Measurements from ENCODE around the gene PLEKHH2. TPM values are rescaled to one million over a fixed set of nuclear protein-coding genes. Genes with fewer than 3 reads are reported as not detected.
A peak's percentile ranks its signal among the peaks of the same experiment; 100 is the strongest.

Gene PLEKHH2
- total and polyA plus RNA-seq, 2 of the 13 experiments (the other 11 are each of a cell fraction or from before 2014, with no cell fraction given): 1.1 to 3.0 TPM

GRCh38 chr2:43676322-43677050 is 39.4 kb downstream of the PLEKHH2 start, which contains the start of gene C1GALT1C1L (continued):
- peak; percentile 56; the same call in 1 of the 2 replicates for TF ChIP-seq PHF8 (CRISPR knock-in tag; IDR thresholded peaks at IDR 0.05)
- peak; percentile 42; the same call in 1 of the 2 replicates for TF ChIP-seq PHF21A (CRISPR knock-in tag; IDR thresholded peaks at IDR 0.05)
- peak; percentile 55; the same call in 1 of the 2 replicates for TF ChIP-seq KMT2A (CRISPR knock-in tag; IDR thresholded peaks at IDR 0.05)
- TF ChIP-seq, protein P1, sequence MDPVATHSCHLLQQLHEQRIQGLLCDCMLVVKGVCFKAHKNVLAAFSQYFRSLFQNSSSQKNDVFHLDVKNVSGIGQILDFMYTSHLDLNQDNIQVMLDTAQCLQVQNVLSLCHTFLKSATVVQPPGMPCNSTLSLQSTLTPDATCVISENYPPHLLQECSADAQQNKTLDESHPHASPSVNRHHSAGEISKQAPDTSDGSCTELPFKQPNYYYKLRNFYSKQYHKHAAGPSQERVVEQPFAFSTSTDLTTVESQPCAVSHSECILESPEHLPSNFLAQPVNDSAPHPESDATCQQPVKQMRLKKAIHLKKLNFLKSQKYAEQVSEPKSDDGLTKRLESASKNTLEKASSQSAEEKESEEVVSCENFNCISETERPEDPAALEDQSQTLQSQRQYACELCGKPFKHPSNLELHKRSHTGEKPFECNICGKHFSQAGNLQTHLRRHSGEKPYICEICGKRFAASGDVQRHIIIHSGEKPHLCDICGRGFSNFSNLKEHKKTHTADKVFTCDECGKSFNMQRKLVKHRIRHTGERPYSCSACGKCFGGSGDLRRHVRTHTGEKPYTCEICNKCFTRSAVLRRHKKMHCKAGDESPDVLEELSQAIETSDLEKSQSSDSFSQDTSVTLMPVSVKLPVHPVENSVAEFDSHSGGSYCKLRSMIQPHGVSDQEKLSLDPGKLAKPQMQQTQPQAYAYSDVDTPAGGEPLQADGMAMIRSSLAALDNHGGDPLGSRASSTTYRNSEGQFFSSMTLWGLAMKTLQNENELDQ (CRISPR knock-in tag; IDR thresholded peaks at IDR 0.05; ENCODE audit: borderline replicate concordance): no peak
- peak; percentile 42; the same call in 1 of the 2 replicates for TF ChIP-seq CBFB (CRISPR knock-in tag; IDR thresholded peaks at IDR 0.05)
- no peak for TF ChIP-seq EEA1 (CRISPR knock-in tag; IDR thresholded peaks at IDR 0.05; ENCODE audit: borderline replicate concordance)
- no peak for TF ChIP-seq NBN (conservative IDR thresholded peaks at IDR 0.05)
- TF ChIP-seq NR2C2 (CRISPR knock-in tag; IDR thresholded peaks at IDR 0.05; ENCODE audit: borderline replicate concordance): peak; percentile 86
- peak; percentile 82 for TF ChIP-seq ELF1 (CRISPR knock-in tag; IDR thresholded peaks at IDR 0.05)
- no peak for TF ChIP-seq ZNF468 (CRISPR knock-in tag; IDR thresholded peaks at IDR 0.05)
- TF ChIP-seq REPIN1 (CRISPR knock-in tag; IDR thresholded peaks at IDR 0.05; ENCODE audit: borderline replicate concordance, low read depth): peak; percentile 83
- peak; percentile 76 for TF ChIP-seq POLR2AphosphoS5 (IDR thresholded peaks at IDR 0.05; ENCODE audit: low read depth, low read length)
- peak; percentile 65; the same call in 1 of the 2 replicates for TF ChIP-seq NFKB2 (CRISPR knock-in tag; IDR thresholded peaks at IDR 0.05; ENCODE audit: borderline replicate concordance)
- TF ChIP-seq ZBTB40 (IDR thresholded peaks at IDR 0.05): no peak
- TF ChIP-seq ZBTB40 (CRISPR knock-in tag; IDR thresholded peaks at IDR 0.05): peak; percentile 33; the same call in 1 of the 2 replicates
- peak; percentile 70; the same call in 1 of the 2 replicates for TF ChIP-seq ZNF788 (CRISPR knock-in tag; IDR thresholded peaks at IDR 0.05; ENCODE audit: borderline replicate concordance)
- peak; percentile 18; the same call in 1 of the 2 replicates for TF ChIP-seq ZNF644 (CRISPR knock-in tag; IDR thresholded peaks at IDR 0.05; ENCODE audit: low read depth)
- peak; percentile 84 for TF ChIP-seq SALL1 (CRISPR knock-in tag; IDR thresholded peaks at IDR 0.05)
- 0 out of 2 replicates have a peak, but pooled peaks have one; percentile 39 for TF ChIP-seq ISL2 (CRISPR knock-in tag; IDR thresholded peaks at IDR 0.05)
- peak; percentile 95 for TF ChIP-seq HNRNPLL (IDR thresholded peaks at IDR 0.05; ENCODE audit: low read depth, low read length, poor library complexity, severe bottlenecking)
